Measurements from ENCODE around the gene IGLON5.
A peak's percentile ranks its signal among the peaks of the same experiment; 100 is the strongest.

The IGLON5 gene

DNA sequence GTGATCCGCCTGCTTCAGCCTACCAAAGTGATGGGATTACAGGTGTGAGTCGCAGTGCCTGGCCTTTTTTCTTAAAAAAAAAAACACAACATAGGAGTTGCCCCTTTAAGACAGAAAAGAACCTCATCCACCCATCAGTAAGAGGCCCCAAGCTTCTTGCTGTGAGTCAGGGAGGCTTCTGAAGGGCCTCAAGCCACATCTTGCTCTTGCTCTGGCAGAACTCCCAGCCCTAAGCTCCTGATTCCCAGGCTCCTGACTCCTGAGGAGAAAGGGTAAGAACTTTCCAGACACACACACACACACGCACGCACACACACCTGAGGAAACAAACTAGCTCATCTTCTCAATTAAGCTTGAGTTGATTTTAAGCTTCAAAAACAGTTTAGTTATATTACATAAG, 47.9 kb downstream of the IGLON5 start:
- no peak for DNase-seq (ENCODE audit: low read depth)
- no peak for TF ChIP-seq POLR2A (IDR thresholded peaks at IDR 0.05; ENCODE audit: extremely low read depth, insufficient read length)
- TF ChIP-seq, protein P1, sequence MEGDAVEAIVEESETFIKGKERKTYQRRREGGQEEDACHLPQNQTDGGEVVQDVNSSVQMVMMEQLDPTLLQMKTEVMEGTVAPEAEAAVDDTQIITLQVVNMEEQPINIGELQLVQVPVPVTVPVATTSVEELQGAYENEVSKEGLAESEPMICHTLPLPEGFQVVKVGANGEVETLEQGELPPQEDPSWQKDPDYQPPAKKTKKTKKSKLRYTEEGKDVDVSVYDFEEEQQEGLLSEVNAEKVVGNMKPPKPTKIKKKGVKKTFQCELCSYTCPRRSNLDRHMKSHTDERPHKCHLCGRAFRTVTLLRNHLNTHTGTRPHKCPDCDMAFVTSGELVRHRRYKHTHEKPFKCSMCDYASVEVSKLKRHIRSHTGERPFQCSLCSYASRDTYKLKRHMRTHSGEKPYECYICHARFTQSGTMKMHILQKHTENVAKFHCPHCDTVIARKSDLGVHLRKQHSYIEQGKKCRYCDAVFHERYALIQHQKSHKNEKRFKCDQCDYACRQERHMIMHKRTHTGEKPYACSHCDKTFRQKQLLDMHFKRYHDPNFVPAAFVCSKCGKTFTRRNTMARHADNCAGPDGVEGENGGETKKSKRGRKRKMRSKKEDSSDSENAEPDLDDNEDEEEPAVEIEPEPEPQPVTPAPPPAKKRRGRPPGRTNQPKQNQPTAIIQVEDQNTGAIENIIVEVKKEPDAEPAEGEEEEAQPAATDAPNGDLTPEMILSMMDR (IDR thresholded peaks at IDR 0.05; ENCODE audit: low read depth, low read length), result no peak
- no peak for TF ChIP-seq MYC (IDR thresholded peaks at IDR 0.05; ENCODE audit: low read depth, low read length)
- TF ChIP-seq, protein P2, sequence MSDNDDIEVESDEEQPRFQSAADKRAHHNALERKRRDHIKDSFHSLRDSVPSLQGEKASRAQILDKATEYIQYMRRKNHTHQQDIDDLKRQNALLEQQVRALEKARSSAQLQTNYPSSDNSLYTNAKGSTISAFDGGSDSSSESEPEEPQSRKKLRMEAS (IDR thresholded peaks at IDR 0.05; ENCODE audit: low read depth, low read length), result no peak

DNA sequence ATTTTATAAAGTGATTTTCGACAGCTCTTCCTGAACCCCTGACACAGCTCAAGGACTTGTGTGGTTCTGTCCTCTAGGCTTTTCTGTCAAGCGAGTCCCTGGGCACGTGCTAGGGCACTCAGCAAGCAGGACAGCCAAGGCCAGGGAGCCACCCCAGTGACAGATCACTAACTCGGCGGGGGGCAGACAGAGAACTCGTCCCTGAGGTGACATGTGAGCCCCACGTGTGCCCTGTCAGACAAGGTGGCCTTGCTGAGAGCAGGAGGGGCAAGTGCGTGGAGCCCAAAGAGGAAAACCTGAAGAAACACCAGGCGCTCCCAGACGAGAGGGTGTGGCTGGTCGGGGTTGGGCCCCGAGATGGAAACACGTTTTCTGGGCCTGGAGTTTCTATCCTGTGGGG, 49.8 kb downstream of the IGLON5 start:
- TF ChIP-seq, protein P1 (IDR thresholded peaks at IDR 0.05; ENCODE audit: low read depth, low read length), result no peak
- no peak for TF ChIP-seq MYC (IDR thresholded peaks at IDR 0.05; ENCODE audit: low read depth, low read length)
- no peak for TF ChIP-seq POLR2A (IDR thresholded peaks at IDR 0.05; ENCODE audit: extremely low read depth, insufficient read length)
- TF ChIP-seq, protein P2 (IDR thresholded peaks at IDR 0.05; ENCODE audit: low read depth, low read length), result no peak
- H3K4me3 ChIP-seq (ENCODE audit: low read depth, low read length), result no peak overlapping the region

More for the DNA sequence above, 47.9 kb downstream of the IGLON5 start:
- H3K4me3 ChIP-seq (ENCODE audit: low read depth, low read length), result no peak overlapping the region

DNA sequence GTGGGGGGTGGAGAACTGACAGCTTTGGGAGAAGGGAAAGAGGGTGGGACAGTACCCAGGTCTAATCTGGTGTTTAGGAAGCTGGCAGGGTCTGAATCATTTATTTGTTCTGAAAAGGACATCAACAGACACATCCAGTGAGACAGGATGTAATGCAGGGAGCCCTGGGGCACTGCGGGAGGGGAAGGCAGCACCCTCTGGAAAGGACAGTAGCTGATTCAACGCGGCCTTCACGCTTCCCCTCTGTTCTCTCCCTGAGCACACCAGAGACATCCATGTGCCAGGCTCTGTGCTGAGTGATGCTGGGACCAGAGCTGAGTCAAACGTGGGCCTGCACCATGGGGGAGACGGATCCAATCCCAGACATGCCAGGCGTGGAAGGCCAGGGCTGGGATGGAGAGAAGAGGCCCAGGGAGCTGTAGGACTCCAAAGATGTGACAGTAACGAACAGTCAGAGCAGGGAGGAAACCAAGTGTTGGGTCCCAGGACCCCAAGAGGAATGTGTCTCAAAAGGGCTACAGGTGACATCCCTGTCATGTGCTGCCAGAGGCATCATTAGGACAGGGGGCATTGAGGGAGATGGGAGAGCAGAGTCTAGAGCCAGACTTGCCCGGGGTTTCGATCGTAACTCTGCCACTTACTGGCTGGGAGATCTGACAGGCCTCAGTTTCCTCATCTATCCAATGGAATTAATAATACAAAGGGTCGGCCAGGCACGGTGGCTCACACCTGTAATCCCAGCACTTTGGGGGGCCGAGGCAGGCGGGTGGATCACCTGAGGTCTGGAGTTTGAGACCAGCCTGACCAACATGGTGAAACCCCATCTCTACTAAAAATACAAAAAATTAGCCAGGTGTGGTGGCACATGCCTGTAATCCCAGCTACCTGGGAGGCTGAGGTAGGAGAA, 53.0 kb downstream of the IGLON5 start:
- TF ChIP-seq, protein P1 (IDR thresholded peaks at IDR 0.05; ENCODE audit: low read depth, low read length), result no peak
- TF ChIP-seq, protein P2 (IDR thresholded peaks at IDR 0.05; ENCODE audit: low read depth, low read length), result no peak
- no peak for TF ChIP-seq MYC (IDR thresholded peaks at IDR 0.05; ENCODE audit: low read depth, low read length)
- TF ChIP-seq POLR2A (IDR thresholded peaks at IDR 0.05; ENCODE audit: extremely low read depth, insufficient read length), result no peak
- H3K4me3 ChIP-seq (ENCODE audit: low read depth, low read length), result no peak overlapping the region
- no peak for DNase-seq (ENCODE audit: low read depth)

More for the DNA sequence above, 49.8 kb downstream of the IGLON5 start:
- no peak for DNase-seq (ENCODE audit: low read depth)

DNA sequence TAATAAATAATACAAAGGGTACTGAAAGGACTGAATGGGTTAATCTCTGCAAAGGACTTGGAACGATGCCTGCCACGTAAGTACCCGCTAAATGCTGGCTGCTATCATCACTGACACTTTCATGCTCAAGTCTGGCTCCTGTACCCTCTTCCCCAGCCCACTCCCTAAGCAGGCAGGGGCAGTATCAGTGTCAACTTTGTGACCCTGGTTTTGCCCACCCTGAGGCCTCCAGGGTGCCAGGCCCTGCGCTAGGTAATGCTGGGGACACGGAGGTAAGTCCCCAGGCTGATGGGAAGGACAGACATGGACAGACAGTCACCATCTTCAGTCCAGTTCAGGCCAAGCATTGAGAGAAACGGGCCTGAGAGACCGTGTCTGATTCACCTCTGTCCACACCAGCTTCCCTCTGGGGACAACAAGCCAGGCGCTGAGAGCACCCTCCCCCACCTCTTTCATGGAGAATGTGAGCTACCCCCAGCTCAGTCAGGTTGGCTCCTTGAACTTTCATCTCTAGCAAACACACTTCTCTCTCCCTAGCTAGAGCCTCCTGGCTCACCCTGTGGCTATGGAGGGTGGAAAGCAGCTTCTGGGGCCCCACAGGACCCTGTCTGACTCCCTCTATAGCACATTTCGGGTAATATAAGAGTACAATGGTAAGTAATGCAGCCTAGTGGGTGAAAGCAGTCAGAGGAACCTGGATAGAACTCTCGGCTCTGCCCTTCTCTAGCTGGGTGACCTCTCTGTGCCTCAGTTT, 53.9 kb downstream of the IGLON5 start:
- no peak for TF ChIP-seq POLR2A (IDR thresholded peaks at IDR 0.05; ENCODE audit: extremely low read depth, insufficient read length)

DNA sequence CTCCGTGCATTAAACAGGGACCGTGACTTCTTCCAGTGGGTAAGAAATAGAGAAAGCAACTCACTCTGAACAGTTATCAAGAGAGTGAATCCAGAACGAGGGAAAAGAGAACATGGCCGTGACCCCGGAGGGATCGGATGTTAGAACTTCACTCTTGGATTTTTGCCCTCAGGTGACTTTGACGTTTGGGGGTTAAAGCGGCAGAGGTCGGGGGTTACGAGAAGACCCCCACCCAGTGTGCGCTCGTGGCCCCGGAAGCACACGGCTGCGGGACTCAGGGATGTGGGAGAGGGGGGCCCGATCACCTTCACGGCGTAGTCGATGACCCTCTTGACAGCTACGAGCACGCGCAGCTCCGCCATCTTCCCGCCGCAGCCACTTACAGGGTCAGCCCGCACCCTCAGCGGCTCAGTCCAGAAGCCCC, 54.5 kb downstream of the IGLON5 start, which contains the start of gene ETFB:
Gene ETFB, minus strand, starts transcription at position 424 of the 424 bp plus-strand sequence. Its CDS starts 62 bp downstream, at position 362.
- DNase-seq (ENCODE audit: low read depth), result no peak
- H3K4me3 ChIP-seq (ENCODE audit: low read depth, low read length), result peak within 1 kb of the TSS; percentile 87
- TF ChIP-seq POLR2A (IDR thresholded peaks at IDR 0.05; ENCODE audit: extremely low read depth, insufficient read length), result no peak
- TF ChIP-seq, protein P2 (IDR thresholded peaks at IDR 0.05; ENCODE audit: low read depth, low read length), result peak; percentile 47; the same call in 1 of the 2 replicates

More for the DNA sequence above, 53.9 kb downstream of the IGLON5 start:
- DNase-seq (ENCODE audit: low read depth), result peak; percentile 64
- peak overlapping the region; percentile 73 for H3K4me3 ChIP-seq (ENCODE audit: low read depth, low read length)

DNA sequence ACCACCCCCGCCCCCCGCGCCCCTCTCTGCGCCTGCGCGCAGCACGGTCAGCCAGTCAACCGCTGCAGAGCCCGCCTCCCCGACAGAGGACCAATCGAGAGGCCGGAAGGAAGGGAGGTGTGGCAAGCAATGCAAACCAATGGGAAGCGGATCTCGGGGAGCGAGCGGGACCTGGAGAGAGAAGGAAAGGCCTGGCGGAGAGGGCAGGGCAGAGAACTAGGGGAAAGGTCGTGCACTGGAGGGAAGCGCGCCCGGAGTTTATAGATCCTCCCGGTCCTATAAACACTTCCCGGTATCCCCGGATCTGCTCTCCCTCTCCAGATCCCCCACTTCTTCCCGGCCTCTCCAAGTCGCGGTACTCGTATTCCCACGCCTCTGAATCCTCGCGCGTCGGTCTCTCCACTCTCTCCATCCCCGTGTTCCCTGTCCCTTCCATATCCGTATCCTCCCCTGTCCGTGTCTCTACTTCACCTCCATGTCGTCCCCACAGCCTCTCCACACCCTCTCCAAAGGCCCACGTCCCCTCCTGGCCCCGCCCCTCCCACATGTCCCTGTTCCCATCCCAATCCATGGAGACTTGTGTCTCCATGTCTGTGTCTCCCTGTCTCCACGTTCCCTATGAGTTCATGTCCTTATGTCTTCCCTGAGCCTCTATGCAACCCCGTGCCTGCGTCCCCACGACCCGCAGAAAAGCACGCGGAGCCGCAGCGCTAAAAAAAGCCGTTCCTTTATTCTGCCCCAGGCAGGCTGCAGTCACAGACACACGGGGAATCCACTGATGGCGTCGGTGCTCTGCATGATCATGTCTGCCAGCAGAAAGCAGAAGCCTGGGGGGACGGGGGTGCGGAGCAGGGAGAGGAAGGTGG, 55.2 kb downstream of the IGLON5 start:
- H3K4me3 ChIP-seq (ENCODE audit: low read depth, low read length), result peak overlapping the region; percentile 87
- TF ChIP-seq MYC (IDR thresholded peaks at IDR 0.05; ENCODE audit: low read depth, low read length), result peak; percentile 49; the same call in 1 of the 2 replicates
- TF ChIP-seq POLR2A (IDR thresholded peaks at IDR 0.05; ENCODE audit: extremely low read depth, insufficient read length), result peak; percentile 85
- TF ChIP-seq, protein P1 (IDR thresholded peaks at IDR 0.05; ENCODE audit: low read depth, low read length), result no peak
- TF ChIP-seq, protein P2 (IDR thresholded peaks at IDR 0.05; ENCODE audit: low read depth, low read length), result no peak
- peak; percentile 98 for DNase-seq (ENCODE audit: low read depth)

All from NB4 (cell line).